Cardiac fibroblast (primary cell): Measurements from ENCODE around the gene ADM2.

Experiments
- DNase-seq, 2 donors: peaks; one replicate each; pipeline versions ENCODE4 v3.0.0 to v3.0.0-alpha.2; 2010; ENCODE audit warnings: low read depth in 2 of 2
- H3K4me3 ChIP-seq, 2 donors: replicated peaks in 1 of 2; 1 replicate in 1 of 2; 2 replicates in 1 of 2; pipeline ENCODE4 v1.5.1; 2011; ENCODE audit warnings: low read depth in 2 of 2, low read length in 2 of 2, mild to moderate bottlenecking in 2 of 2, moderate library complexity in 1 of 2
- TF ChIP-seq, protein P1 (sequence below): IDR thresholded peaks from one replicate; pipeline ENCODE4 v1.5.1; 2011; ENCODE audit warnings: low read depth, mild to moderate bottlenecking, low read length, inconsistent platforms

ADM2 gene

GRCh38 chr22:50446708-50447575 lies 34.4 kb upstream of the ADM2 start:
- no peak for DNase-seq
- TF ChIP-seq, protein P1, sequence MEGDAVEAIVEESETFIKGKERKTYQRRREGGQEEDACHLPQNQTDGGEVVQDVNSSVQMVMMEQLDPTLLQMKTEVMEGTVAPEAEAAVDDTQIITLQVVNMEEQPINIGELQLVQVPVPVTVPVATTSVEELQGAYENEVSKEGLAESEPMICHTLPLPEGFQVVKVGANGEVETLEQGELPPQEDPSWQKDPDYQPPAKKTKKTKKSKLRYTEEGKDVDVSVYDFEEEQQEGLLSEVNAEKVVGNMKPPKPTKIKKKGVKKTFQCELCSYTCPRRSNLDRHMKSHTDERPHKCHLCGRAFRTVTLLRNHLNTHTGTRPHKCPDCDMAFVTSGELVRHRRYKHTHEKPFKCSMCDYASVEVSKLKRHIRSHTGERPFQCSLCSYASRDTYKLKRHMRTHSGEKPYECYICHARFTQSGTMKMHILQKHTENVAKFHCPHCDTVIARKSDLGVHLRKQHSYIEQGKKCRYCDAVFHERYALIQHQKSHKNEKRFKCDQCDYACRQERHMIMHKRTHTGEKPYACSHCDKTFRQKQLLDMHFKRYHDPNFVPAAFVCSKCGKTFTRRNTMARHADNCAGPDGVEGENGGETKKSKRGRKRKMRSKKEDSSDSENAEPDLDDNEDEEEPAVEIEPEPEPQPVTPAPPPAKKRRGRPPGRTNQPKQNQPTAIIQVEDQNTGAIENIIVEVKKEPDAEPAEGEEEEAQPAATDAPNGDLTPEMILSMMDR: no peak
- H3K4me3 ChIP-seq: no peak overlapping the region

- no peak overlapping the region for H3K4me3 ChIP-seq
- DNase-seq: no peak
- TF ChIP-seq, protein P1: no peak
Measured at GRCh38 chr22:50447576-50448551, 33.5 kb upstream of the ADM2 start.

DNA sequence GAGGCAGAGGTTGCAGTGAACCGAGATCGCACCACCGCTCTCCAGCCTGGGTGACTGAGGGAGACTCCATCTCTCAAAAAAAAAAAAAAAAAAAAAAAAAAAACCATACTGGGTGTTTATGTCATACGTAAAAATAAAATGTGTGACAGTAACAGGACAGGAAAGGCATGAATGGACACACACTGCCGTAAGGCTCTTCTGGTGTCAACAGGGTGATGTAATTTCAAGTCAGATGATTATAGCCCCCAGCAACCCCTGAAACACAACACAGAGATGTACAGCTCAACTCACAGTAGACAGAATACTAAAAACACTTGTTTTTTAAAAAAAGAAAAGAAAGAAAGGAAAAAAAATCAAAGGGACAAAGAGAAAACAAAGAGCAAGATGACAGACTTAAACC lies 28.7 kb upstream of the ADM2 start:
- DNase-seq: no peak
- H3K4me3 ChIP-seq: no peak overlapping the region
- TF ChIP-seq, protein P1: no peak

GRCh38 chr22:50454556-50455075 lies 26.7 kb upstream of the ADM2 start:
- TF ChIP-seq, protein P1: no peak
- no peak overlapping the region for H3K4me3 ChIP-seq
- DNase-seq: no peak

DNA sequence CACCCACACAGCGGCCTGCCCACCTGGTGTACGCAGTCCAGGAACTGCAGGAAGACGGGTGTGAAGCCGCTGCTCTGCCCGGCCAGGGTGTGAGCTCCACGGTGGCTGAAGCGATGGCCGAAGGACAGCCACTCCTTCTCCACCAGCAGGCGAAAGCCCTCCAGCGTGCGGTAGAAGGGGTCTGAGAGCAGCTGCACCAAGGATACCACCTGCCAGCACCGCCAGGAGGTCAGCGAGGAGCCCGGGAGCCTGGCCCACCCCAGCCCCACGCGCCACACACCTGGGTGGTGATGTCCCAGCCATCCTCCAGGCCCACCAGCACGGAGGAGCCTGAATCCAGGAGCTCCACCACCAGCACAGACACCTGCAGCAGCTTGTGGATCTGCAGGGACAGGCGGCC lies 26.1 kb upstream of the ADM2 start:
- TF ChIP-seq, protein P1: no peak
- H3K4me3 ChIP-seq: no peak overlapping the region
- no peak for DNase-seq

DNA sequence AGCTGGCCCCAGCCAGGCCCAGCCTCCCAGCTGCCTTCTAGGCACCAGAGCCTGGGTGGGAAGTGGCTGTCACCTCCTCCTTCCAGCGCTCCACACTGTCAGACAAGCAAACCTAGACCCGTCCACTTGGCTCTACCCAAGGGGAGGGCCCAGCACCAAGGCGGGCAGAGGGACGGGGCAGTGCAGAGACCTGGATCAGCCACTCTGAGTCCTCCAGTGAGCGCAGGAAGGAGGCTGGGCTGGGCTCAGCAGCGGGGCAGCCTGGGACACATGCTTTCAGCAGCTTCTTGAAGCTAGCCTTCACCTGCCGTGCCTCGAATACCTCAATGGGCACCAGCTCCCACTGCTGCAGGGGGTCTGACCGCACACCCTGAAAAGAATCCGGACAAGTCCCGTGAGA lies 25.3 kb upstream of the ADM2 start:
- DNase-seq: no peak
- TF ChIP-seq, protein P1: no peak
- H3K4me3 ChIP-seq: no peak overlapping the region
